Esophagus squamous epithelium (tissue), 5 donors: Measurements from ENCODE around the gene CYP4X1. TPM values are rescaled to one million over a fixed set of nuclear protein-coding genes. Genes with fewer than 3 reads are reported as not detected.
"Not testable (repeated sequence)": the region's sequence is repeated elsewhere in the genome, so short reads cannot be mapped to it uniquely, and the experiment has no call there.

ENCODE experiments used
- DNase-seq: peaks from one replicate; lab custom pipeline; 2025; lab: John Stamatoyannopoulos, UW
- H3K27ac ChIP-seq, 4 donors: fragments of 200-600 bp; sonication (generic); one replicate each; pipeline ENCODE4 v1.5.1; 2016 to 2019; ENCODE audit warnings: mild to moderate bottlenecking in 1 of 4
- H3K27me3 ChIP-seq, 4 donors: fragments of 200-600 bp; sonication (generic); 1 replicate in 3 of 4; 2 replicates in 1 of 4; pipeline versions ENCODE4 v1.5.1 to v1.6.0; 2017 to 2021; ENCODE audit warnings: antibody characterized with exemption in 1 of 4
- H3K36me3 ChIP-seq, 3 donors: fragments of 200-600 bp; sonication (generic); one replicate each; pipeline ENCODE4 v1.5.1; 2016 to 2019
- H3K4me1 ChIP-seq, 3 donors: fragments of 200-600 bp; sonication (generic); one replicate each; pipeline ENCODE4 v1.5.1; 2017 to 2019
- H3K4me3 ChIP-seq, 4 donors: fragments of 200-600 bp; sonication (generic); 1 replicate in 3 of 4; 2 replicates in 1 of 4; pipeline ENCODE4 v1.5.1; 2016 to 2019; ENCODE audit warnings: mild to moderate bottlenecking in 2 of 4, moderate library complexity in 1 of 4
- H3K9me3 ChIP-seq, 3 donors: fragments of 200-600 bp; sonication (generic); one replicate each; pipeline ENCODE4 v1.5.1; 2016 to 2019
- CTCF ChIP-seq, 6 experiments: fragments of 450-650 bp in 4 of 6; fragments of 200-600 bp in 2 of 6; sonication (generic) in 2 of 6; IDR thresholded peaks; one replicate each; pipeline ENCODE4 v1.5.1; 2016 to 2019; ENCODE audit warnings: antibody characterized with exemption in 6 of 6, mild to moderate bottlenecking in 4 of 6, moderate library complexity in 4 of 6
- WGBS, 2 donors: methylation state at CpG; one replicate each; pipeline ENCODE4 v1.1.5; 2018; 5-methylcytosine and 5-hydroxymethylcytosine counted together
- intact Hi-C: fragments of 100-400 bp; cut with DNase I; formaldehyde crosslinking; loops from one replicate; pipeline ENCODE4 v1.15.0; 2022
- small RNA-seq, 4 donors: library from RNA; depleted of rRNA; stranded (forward); fragments of <200 nt; gene quantifications; one replicate each; pipeline ENCODE3, GENCODE V24; 2016
- total RNA-seq, 4 donors: library from RNA; depleted of rRNA; stranded (reverse); fragments of >200 nt; gene quantifications; one replicate each; pipeline ENCODE4 v1.1.0, GENCODE V29; 2016
- donor health status: DM: yes; HTN: yes; CAD: no.

CYP4X1 gene
- total RNA-seq, 4 donors from 2014 or later: 16.9 to 31.0 (median 28.8) TPM

GRCh38 chr1:47089356-47089755, 65.9 kb downstream of the CYP4X1 start:
- H3K4me3 ChIP-seq, DNase-seq, H3K9me3 ChIP-seq, H3K4me1 ChIP-seq, H3K27ac ChIP-seq, intact Hi-C loops, H3K36me3 ChIP-seq, H3K27me3 ChIP-seq: not testable (repeated sequence)
- 11 to 15% methylated on average over 3 of the region's 3 CpGs for WGBS, 2 donors
- peak; percentile 18 to 66 (median 54) for TF ChIP-seq CTCF (IDR thresholded peaks at IDR 0.05)

- H3K4me1 ChIP-seq, H3K27ac ChIP-seq, H3K27me3 ChIP-seq, intact Hi-C loops, H3K36me3 ChIP-seq, H3K9me3 ChIP-seq, DNase-seq, H3K4me3 ChIP-seq: not testable (repeated sequence)
- 13 to 40% methylated on average over 2 to 3 of the region's 3 CpGs for WGBS, 2 donors
- peak in 3 of 6 experiments; percentile 7 to 35 (median 9) for TF ChIP-seq CTCF (IDR thresholded peaks at IDR 0.05)
Observed at GRCh38 chr1:47091476-47091875, 68.0 kb downstream of the CYP4X1 start.

Small RNA genes within 50 kb of the gene (small RNA-seq; reads per million reads assigned to genes)
- gene CYP4A27P: 0 reads per million in 4 donors
- 0 reads per million in 4 donors for gene CYP4A43P
- gene CYP4A44P: 0 reads per million in 4 donors

Other genes with a start within 250 kb of the CYP4X1 start
- 100 to 1,000 TPM in 2 of 4 donors, 10 to 100 TPM in 2; 14.0 to 147 (median 109) TPM for gene CYP4B1, start 224.6 kb upstream of the CYP4X1 start, total RNA-seq
- under 1 TPM in 1 of 4 donors, not detected in 3; 0.38 TPM for gene CYP4A11, start 82.2 kb upstream of the CYP4X1 start, total RNA-seq
- 1 to 10 TPM in 3 of 4 donors, under 1 TPM in 1; 0.19 to 1.5 (median 1.4) TPM for gene CYP4Z1, start 43.6 kb downstream of the CYP4X1 start, total RNA-seq
- gene CYP4A22, start 113.8 kb downstream of the CYP4X1 start, total RNA-seq: under 1 TPM in 1 of 4 donors, not detected in 3; 0.38 TPM
- gene PDZK1IP1, start 166.4 kb downstream of the CYP4X1 start, total RNA-seq: 100 to 1,000 TPM in 3 of 4 donors, 1 to 10 TPM in 1; 9.7 to 429 (median 312) TPM
- 1 to 10 TPM in 2 of 4 donors, under 1 TPM in 2; 0.45 to 3.6 (median 1.1) TPM for gene TAL1, start 208.6 kb downstream of the CYP4X1 start, total RNA-seq